Measurements from ENCODE around the gene DDO. TPM values are rescaled to one million over a fixed set of nuclear protein-coding genes. Genes with fewer than 3 reads are reported as not detected.

The DDO gene
- total RNA-seq, 2 experiments from 2014 or later: not detected

DNA sequence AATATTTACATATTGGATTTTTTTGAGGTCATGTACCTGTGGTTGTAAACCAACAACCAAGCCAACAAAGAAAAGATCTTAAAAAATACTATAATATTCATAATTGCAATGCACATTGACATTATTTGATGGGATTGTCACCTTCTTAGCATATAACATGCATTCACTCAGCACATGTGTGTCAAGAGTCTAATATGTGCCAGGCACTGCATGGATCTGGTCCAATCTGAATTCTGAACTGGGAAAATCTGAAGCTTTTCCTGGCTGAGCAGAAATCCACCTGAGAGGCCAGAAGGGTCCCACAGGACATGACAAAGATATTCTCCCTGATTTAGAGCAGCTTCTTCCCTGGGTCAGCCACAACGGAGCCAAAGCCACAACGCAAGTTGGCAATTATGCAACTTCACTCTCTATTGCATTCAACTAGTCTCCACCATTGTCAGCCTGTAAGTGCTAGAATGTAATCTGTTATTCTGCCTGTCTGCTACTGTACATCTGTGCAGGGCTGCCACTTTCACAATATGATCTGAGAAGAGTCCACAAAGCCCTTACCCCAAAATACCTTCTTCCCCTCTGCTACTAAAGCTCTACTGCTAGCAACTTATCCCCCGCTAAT lies 17.0 kb upstream of the DDO start:
- H3K4me1 Mint-ChIP-seq: no peaks in the 10 kb centered on the region
- no peak overlapping the region for H3K27ac Mint-ChIP-seq
- H3K36me3 Mint-ChIP-seq: no peaks in the 10 kb centered on the region
- peaks cover 7% of the 10 kb centered on the region for H3K27me3 Mint-ChIP-seq
- DNase-seq: no peak
- H3K9me3 Mint-ChIP-seq: peaks cover 4% of the 10 kb centered on the region
- no peak overlapping the region for H3K4me3 Mint-ChIP-seq

DNA sequence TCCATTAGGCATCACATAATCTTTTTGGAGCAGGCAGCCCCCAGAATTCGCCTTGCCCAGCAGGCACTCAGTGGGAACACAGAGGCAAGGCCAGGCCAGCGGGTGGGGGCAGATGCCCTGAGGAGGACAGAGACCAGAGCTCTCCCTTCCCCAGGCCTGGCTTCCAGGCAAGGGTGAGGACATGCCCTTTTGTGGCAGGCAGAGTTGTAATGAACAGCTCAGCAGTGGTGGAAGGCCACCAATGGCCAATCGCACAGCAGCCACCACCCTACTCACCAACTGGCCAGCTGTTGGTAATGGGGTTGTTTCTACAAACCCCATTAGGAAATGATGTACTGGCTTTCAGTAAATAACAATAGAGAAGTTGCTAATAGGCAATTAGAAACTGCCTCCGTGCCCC lies 15.4 kb upstream of the DDO start:
- Mint-ChIP-seq H3K4me3 (no peak overlapping the region), H3K27me3 (peaks cover 12% of the 10 kb centered on the region), H3K27ac (no peak overlapping the region), H3K36me3 (no peaks in the 10 kb centered on the region), H3K4me1 (no peaks in the 10 kb centered on the region), H3K9me3 (peaks cover 4% of the 10 kb centered on the region)
- DNase-seq: no peak

DNA sequence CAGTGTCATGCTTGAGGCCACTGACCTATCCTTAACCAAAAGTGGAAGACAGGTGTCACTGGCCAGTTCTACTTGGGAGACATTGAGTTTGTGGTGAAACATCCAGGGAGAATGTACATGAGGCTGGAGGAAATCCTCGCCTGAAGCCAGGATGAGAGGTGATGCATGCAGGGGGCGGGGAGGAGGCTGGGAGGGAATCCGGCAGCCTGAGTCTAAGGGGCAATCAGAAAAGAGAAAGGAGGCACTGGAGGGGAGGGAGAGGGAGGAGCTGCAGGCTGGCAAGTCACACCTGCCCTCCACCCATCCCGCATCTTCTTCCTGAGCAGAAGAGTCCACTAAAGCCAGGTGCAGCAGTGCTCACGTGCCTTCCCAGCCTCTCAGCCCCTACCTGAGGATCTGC lies 14.9 kb upstream of the DDO start:
- peaks cover 3% of the 10 kb centered on the region for H3K9me3 Mint-ChIP-seq
- H3K27me3 Mint-ChIP-seq: peaks cover 13% of the 10 kb centered on the region
- no peak overlapping the region for H3K4me3 Mint-ChIP-seq
- DNase-seq: no peak
- H3K27ac Mint-ChIP-seq: no peak overlapping the region
- no peaks in the 10 kb centered on the region for H3K36me3 Mint-ChIP-seq
- no peaks in the 10 kb centered on the region for H3K4me1 Mint-ChIP-seq

DNA sequence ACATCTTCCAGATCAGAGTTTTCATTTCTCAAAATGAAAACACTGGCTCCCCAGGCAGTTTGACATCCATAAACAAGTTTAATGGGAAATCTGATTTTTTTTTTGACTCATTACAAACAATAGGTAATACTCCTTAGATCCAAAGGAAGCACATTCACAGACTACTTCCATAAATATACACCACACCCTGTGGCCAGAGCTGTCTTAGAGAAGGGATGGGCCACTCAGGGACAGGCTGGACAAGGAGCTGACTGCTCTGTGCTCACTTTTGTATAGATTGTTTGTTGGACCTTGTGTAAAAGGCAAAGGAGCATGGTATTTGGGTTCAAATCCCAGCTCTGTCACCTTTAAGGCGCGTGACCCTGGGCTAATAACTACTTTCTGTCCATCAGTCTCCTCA lies 12.8 kb upstream of the DDO start:
- Mint-ChIP-seq H3K4me1 (no peaks in the 10 kb centered on the region), H3K9me3 (no peaks in the 10 kb centered on the region), H3K36me3 (no peaks in the 10 kb centered on the region), H3K27ac (no peak overlapping the region), H3K27me3 (peaks cover 24% of the 10 kb centered on the region), H3K4me3 (no peak overlapping the region)
- no peak for DNase-seq

DNA sequence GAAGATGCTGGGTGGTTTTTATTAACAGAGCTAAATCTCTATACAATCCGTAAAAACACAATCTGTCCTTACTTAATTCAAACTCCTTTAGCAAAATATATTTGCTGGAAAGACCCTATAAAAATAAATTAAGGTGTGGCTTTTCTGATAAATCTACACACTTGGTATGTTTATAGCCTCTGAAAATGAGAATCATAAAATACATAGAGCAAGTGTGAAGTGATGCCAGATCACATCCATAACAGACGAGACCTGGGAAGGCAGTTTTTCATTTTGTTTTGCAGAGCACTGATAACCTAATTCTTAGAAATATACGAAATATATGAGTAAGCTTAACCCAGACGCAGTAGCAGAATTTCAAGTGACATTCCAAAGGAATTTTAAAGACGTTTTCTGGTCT lies 10.4 kb upstream of the DDO start:
- H3K4me3 Mint-ChIP-seq: no peak overlapping the region
- no peaks in the 10 kb centered on the region for H3K9me3 Mint-ChIP-seq
- peaks cover 39% of the 10 kb centered on the region for H3K27me3 Mint-ChIP-seq
- H3K27ac Mint-ChIP-seq: no peak overlapping the region
- no peaks in the 10 kb centered on the region for H3K4me1 Mint-ChIP-seq
- H3K36me3 Mint-ChIP-seq: no peaks in the 10 kb centered on the region
- DNase-seq: no peak

DNA sequence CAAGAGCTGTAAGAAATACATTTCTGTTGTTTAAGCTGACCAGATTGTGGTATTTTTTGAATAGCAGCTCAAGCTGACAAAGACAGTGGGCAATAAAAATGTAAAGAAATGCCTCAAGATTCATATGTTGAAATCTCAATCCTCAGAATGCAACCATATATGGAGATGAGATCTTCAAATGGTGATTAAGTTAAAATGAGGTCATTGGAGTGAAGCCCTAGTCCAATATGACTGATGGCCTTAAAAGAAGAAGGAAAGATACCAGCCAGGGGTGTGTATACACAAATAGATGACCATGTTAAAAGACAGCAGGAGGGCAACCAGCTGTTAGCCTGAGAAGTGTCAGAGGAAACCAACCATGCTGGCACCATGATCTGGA lies 7.1 kb upstream of the DDO start:
- H3K9me3 Mint-ChIP-seq: no peaks in the 10 kb centered on the region
- no peak overlapping the region for H3K27ac Mint-ChIP-seq
- H3K27me3 Mint-ChIP-seq: peaks cover 31% of the 10 kb centered on the region
- no peak for DNase-seq
- H3K36me3 Mint-ChIP-seq: no peaks in the 10 kb centered on the region
- H3K4me3 Mint-ChIP-seq: no peak overlapping the region
- no peaks in the 10 kb centered on the region for H3K4me1 Mint-ChIP-seq

DNA sequence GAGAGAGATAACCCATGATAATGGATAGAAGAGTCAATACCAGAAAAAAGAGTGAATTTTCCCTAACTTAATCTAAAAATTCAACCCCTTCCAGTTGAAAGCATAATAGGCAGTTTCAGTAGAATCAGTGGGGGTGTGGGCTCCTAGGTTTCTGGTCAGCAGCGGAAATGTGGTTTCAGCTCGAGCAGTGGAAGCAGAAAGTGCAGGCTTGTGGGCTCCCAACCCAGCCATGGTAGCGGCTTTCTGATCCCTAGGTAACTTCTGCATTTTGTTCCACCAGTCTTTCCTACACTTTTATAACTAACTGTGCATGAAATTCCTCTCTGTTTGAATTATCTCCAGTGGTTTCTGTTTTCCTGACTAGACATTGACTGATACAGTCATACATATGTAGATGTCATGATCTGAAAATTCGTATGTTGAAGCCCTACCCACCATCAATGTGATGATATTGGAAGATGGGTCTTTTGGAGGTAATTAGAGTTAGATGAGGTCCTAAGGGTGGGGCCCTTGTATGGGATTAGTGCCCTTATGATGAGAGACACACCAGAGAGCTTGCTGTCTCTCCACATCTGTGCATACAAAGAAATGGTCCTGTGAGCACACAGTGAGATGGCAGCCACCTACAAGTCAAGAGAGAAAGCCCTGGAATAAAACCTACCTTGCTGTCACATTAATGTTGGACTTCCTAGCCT lies 6.5 kb upstream of the DDO start:
- Mint-ChIP-seq H3K27ac (no peak overlapping the region), H3K4me1 (no peaks in the 10 kb centered on the region), H3K36me3 (no peaks in the 10 kb centered on the region), H3K9me3 (no peaks in the 10 kb centered on the region), H3K27me3 (peaks cover 31% of the 10 kb centered on the region), H3K4me3 (no peak overlapping the region)
- DNase-seq: no peak

DNA sequence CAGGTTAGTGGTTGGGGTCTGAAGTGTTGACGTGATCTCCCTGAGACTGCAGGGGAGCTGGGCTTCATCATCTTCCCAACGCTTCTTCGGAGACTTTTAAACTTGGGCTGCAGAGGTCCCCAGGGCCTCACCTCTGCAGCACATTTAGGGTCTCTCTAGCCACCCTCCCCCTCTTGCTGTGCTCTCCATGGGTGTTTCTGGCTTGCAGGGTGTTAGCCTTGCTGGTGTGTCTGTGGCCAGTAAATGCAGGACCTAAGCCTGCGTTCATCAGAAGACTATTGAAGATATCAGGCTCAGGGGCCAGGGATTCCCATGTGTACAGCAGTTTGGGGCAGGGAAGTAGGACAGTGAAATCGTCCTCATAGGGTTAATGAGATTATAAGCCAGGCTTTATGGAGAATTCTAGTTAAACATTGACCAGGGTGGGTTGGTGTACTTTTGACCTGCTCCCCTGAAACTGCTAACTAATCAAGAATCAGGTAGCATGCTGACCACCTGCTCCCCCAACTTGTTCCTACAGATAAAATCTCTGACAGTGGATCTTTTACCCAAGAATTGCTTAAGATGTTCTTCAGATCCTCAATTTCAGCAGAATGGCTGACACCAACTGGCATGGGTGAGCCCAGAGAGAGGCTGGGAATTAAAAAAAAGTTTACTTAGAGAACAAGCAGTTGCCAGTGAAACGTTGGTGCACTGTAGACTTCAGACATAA lies 3.8 kb upstream of the DDO start:
- H3K36me3 Mint-ChIP-seq: no peaks in the 10 kb centered on the region
- peaks cover 3% of the 10 kb centered on the region for H3K4me1 Mint-ChIP-seq
- no peak for DNase-seq
- no peaks in the 10 kb centered on the region for H3K9me3 Mint-ChIP-seq
- no peak overlapping the region for H3K27ac Mint-ChIP-seq
- no peak overlapping the region for H3K4me3 Mint-ChIP-seq
- peaks cover 18% of the 10 kb centered on the region for H3K27me3 Mint-ChIP-seq

DNA sequence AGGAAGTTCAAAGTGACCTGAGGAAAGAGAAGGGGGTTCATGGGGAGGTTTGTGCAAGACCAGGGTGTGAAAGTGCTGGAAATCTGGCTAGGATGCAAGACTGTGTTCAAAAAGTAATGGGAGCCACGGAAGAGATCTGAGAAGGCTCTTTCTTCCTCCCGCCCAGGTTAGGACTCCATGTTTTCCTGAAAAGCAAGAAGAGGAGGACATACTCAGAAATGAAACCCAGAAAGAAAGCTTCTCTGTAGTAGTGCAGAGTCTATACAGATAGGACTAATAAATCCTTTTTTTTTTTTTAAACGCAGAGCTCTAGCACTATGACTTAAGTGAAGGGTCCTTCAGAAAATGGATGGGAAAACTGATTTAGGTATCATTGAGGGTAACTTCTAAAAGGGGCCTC lies 3.2 kb upstream of the DDO start:
- no peak for DNase-seq
- Mint-ChIP-seq H3K27ac (no peak overlapping the region), H3K36me3 (no peaks in the 10 kb centered on the region), H3K27me3 (peaks cover 14% of the 10 kb centered on the region), H3K4me1 (peaks cover 3% of the 10 kb centered on the region), H3K4me3 (no peak overlapping the region), H3K9me3 (no peaks in the 10 kb centered on the region)

DNA sequence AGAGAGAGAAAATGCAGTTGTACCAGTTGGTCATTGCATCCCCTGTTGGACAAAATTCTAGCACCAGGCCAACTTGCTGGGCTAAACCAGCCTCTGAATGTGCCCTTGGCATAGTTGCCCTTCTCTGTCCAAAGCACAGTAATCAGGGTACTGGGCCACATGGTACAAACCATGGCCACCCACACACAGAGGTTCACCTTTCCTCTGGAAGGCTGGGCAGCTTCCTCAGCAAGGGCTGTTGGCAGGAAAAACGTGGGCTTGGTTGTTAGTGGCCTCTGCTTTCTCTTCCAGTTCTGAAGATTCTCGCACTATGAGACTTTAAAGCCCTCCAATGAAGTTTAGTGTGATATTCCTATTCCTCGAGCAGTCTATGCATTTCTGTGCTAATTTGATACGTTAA lies 706 bp downstream of the DDO start:
- Mint-ChIP-seq H3K4me3 (no peak overlapping the region), H3K27me3 (no peaks in the 10 kb centered on the region), H3K4me1 (peaks cover 3% of the 10 kb centered on the region), H3K36me3 (no peaks in the 10 kb centered on the region), H3K27ac (no peak overlapping the region), H3K9me3 (no peaks in the 10 kb centered on the region)
- no peak for DNase-seq

DNA sequence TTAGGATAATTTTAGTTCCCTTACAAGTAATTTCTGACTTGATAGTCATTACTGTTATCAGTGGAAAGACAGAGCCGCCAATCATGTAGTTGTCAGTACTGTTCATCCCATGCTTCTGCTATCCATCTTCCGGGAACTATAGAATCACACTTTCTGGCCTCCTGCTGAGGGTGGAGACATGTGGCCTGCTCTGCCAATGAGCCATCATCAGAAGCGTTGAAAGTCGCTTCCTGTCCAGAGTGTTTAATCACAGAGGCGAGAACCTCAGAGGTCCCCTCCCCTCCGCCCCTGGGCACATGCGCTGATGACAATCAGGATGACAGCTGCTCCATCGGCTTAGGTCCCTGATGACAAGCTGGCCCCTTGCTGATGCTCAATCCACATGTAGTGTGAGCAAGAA lies 3.0 kb downstream of the DDO start:
- Mint-ChIP-seq H3K36me3 (no peaks in the 10 kb centered on the region), H3K9me3 (no peaks in the 10 kb centered on the region), H3K27me3 (no peaks in the 10 kb centered on the region), H3K27ac (no peak overlapping the region), H3K4me3 (no peak overlapping the region), H3K4me1 (peaks cover 3% of the 10 kb centered on the region)
- no peak for DNase-seq

DNA sequence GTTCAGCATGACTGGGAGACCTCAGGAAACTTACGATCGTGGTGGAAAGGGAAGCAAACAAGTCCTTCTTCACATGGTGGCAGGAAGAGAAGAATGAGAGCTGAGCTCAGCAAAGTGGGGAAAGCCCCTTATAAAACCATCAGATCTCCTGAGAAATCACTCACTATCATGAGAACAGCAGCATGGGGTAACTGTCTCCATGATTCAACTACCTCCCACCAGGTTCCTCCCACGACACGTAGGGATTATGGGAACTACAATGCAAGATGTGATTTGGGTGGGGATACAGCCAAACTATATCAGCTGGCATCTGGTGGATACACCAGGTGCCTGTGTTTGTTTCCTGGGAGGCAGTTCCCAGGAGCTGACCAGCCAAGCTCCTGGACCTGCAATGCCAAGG lies 4.9 kb downstream of the DDO start:
- Mint-ChIP-seq H3K27ac (no peak overlapping the region), H3K9me3 (no peaks in the 10 kb centered on the region), H3K4me3 (no peak overlapping the region), H3K36me3 (no peaks in the 10 kb centered on the region), H3K27me3 (no peaks in the 10 kb centered on the region), H3K4me1 (peaks cover 3% of the 10 kb centered on the region)
- no peak for DNase-seq

DNA sequence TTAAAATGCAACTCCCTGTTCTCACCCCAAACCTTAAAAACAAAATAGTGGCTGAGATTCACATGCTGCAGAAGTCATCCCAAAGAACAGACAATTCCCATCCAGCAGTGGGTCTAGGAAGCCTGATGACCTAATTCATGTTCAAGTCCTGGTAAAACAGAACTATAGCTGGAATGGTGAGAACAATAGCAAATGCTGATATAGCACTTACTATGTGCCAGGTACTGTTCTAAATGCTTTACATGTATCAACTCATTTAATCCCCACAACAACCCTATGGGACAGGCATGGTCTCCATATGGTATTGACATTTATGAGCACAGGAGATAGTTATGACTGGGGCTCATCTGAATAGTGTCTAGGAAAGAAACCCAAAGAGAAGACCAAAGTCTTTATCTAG lies 5.6 kb downstream of the DDO start:
- H3K27ac Mint-ChIP-seq: no peak overlapping the region
- H3K4me3 Mint-ChIP-seq: no peak overlapping the region
- H3K36me3 Mint-ChIP-seq: no peaks in the 10 kb centered on the region
- no peak for DNase-seq
- H3K27me3 Mint-ChIP-seq: no peaks in the 10 kb centered on the region
- peaks cover under 1% of the 10 kb centered on the region for H3K4me1 Mint-ChIP-seq
- H3K9me3 Mint-ChIP-seq: no peaks in the 10 kb centered on the region

DNA sequence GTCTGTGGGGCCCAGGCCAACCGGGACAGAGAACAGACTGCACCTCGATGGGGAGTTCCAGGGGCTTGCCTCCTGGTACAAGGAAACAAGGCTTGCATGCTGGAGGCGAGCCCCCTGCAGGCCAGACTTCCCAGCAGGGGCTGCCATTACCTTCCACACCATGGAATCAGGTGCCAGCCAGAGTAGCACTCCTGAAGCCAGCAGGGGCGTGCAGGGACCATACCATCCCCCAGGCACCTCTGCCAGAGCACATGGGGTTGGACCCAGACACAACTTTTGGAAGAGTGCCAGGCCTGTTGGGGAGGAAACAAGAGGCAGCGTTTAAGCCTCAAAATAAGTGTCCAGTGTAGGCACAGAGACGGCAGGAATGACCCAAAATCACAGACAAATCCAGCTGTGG lies 6.5 kb downstream of the DDO start:
- H3K9me3 Mint-ChIP-seq: no peaks in the 10 kb centered on the region

DNA sequence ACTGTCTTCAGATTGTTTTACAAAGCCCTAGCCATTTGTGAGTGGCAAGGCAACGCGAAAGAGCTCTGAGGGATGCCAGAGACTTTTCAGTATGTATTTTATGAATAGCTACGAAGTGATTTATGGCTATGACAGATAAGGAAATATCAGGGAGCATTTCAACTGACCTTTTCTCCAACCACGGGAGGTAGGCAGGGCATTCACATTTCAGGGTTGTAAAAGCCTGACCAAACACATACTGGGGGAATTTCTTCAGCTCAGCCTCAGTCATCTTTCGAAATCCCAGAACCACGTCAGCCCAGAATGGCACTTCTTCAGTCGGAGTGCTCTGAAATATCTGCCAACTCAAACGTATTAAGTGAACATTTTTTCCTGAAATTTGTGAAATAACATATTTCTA lies 10.8 kb downstream of the DDO start:
- Mint-ChIP-seq H3K36me3 (no peaks in the 10 kb centered on the region), H3K4me1 (no peaks in the 10 kb centered on the region), H3K4me3 (no peak overlapping the region), H3K27me3 (no peaks in the 10 kb centered on the region), H3K27ac (no peak overlapping the region), H3K9me3 (no peaks in the 10 kb centered on the region)
- no peak for DNase-seq

More for the DNA sequence above, 6.5 kb downstream of the DDO start:
- Mint-ChIP-seq H3K27me3 (no peaks in the 10 kb centered on the region), H3K27ac (no peak overlapping the region), H3K4me1 (no peaks in the 10 kb centered on the region), H3K36me3 (no peaks in the 10 kb centered on the region), H3K4me3 (no peak overlapping the region)
- DNase-seq: no peak

All from activated naive CD8-positive, alpha-beta T cell treated with anti-CD3 and anti-CD28 coated beads for 36 hours (primary cell).